Upper lobe of left lung (tissue), 4 donors: ENCODE measurements around the gene STK11.

Source experiments
- CTCF ChIP-seq, 6 experiments: fragments of 450-650 bp in 4 of 6; fragments of 200-600 bp in 2 of 6; sonication (generic) in 2 of 6; IDR thresholded peaks; one replicate each; pipeline ENCODE4 v1.5.1; 2016 to 2019; ENCODE audit warnings: antibody characterized with exemption in 6 of 6
- POLR2A ChIP-seq, 4 donors: fragments of 450-650 bp; IDR thresholded peaks; one replicate each; pipeline ENCODE4 v1.5.1; 2016 to 2017; ENCODE audit warnings: antibody characterized with exemption in 4 of 4, mild to moderate bottlenecking in 2 of 4
- POLR2AphosphoS5 ChIP-seq, 2 donors: sonication (generic); formaldehyde crosslinking; IDR thresholded peaks; one replicate each; pipeline ENCODE4 v1.5.1; 2017; ENCODE audit warnings: antibody characterized with exemption in 2 of 2

GRCh38 chr19:1252821-1253513 lies 47.4 kb downstream of the STK11 start:
- peak in 2 of 6 experiments; percentile 52 to 68 for TF ChIP-seq CTCF (IDR thresholded peaks at IDR 0.05)
- peak in 2 of 4 donors; percentile 36 to 56 for TF ChIP-seq POLR2A (IDR thresholded peaks at IDR 0.05)
- TF ChIP-seq POLR2AphosphoS5 (IDR thresholded peaks at IDR 0.05) = peak; percentile 62 to 69
